Measurements from ENCODE around the gene SPRR2B.

- TF ChIP-seq, protein P1, sequence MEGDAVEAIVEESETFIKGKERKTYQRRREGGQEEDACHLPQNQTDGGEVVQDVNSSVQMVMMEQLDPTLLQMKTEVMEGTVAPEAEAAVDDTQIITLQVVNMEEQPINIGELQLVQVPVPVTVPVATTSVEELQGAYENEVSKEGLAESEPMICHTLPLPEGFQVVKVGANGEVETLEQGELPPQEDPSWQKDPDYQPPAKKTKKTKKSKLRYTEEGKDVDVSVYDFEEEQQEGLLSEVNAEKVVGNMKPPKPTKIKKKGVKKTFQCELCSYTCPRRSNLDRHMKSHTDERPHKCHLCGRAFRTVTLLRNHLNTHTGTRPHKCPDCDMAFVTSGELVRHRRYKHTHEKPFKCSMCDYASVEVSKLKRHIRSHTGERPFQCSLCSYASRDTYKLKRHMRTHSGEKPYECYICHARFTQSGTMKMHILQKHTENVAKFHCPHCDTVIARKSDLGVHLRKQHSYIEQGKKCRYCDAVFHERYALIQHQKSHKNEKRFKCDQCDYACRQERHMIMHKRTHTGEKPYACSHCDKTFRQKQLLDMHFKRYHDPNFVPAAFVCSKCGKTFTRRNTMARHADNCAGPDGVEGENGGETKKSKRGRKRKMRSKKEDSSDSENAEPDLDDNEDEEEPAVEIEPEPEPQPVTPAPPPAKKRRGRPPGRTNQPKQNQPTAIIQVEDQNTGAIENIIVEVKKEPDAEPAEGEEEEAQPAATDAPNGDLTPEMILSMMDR (IDR thresholded peaks at IDR 0.05), result no peak
- TF ChIP-seq POLR2A (IDR thresholded peaks at IDR 0.05), result no peak
These were observed 22.2 kb downstream of the SPRR2B start for GRCh38 chr1:153049211-153049610.
